Posterior vena cava (tissue), 2 donors: ENCODE data around the gene TPGS2. TPM values are rescaled to one million over a fixed set of nuclear protein-coding genes. Genes with fewer than 3 reads are reported as not detected.

Source experiments
- DNase-seq: peaks from one replicate; pipeline ENCODE4 v3.0.0-alpha.2; 2020; ENCODE audit warnings: low spot score
- intact Hi-C, 2 donors: fragments of 100-400 bp; cut with DNase I; formaldehyde crosslinking; loops; one replicate each; pipeline versions ENCODE4 v1.14.1 to v1.14.2; 2022 to 2023
- total RNA-seq, 2 donors: library from RNA; stranded (reverse); fragmentation: NEBNext Ultra II Directional; extraction: Animal tissue kit (Norgen Biotek cat#: 25700); gene quantifications; one replicate each; pipeline ENCODE4 v1.2.1, GENCODE V29; 2021
- donor health status: DM: yes; HTN: yes; CAD: no.
- donor health status: DM: yes; HTN: yes; CAD: no.

The TPGS2 gene
- total RNA-seq, 2 donors from 2014 or later, result 57.7 to 67.8 TPM

- intact Hi-C loops, result loop anchor here (5.0 to 10.0 kb wide), 2 partner anchors 65 to 462 kb away; partner anchors contain the start of gene FHOD3 (in 1 of the 2)
- no peak for DNase-seq
Observed at GRCh38 chr18:36757081-36757480, 71.7 kb downstream of the TPGS2 start.

GRCh38 chr18:36756242-36756641 lies 72.6 kb downstream of the TPGS2 start:
- intact Hi-C loops, result loop anchor here (5.0 to 10.0 kb wide), 2 partner anchors 64 to 461 kb away; partner anchors contain the start of gene FHOD3 (in 1 of the 2)
- DNase-seq, result no peak

GRCh38 chr18:36752929-36753865 lies 75.6 kb downstream of the TPGS2 start:
- intact Hi-C loops, result loop anchor here in 1 of 2 donors (10.0 kb wide), 1 partner anchor 458 kb away; the partner anchor contains the start of gene FHOD3
- DNase-seq, result no peak

GRCh38 chr18:36745219-36745975 lies 83.4 kb downstream of the TPGS2 start:
- no peak for DNase-seq
- intact Hi-C loops, result no loop called here

- DNase-seq, result no peak
- intact Hi-C loops, result no loop called here
Observed at GRCh38 chr18:36744261-36744876, 84.4 kb downstream of the TPGS2 start.

Other genes starting within 250 kb of the TPGS2 start
- 10 to 100 TPM; 11.7 to 13.2 TPM for gene KIAA1328, start 125 bp upstream of the TPGS2 start, total RNA-seq